GM12872 (cell line): Measurements from ENCODE around the gene MYL11.

Experiments used
- CTCF ChIP-seq: IDR thresholded peaks from 3 replicates; pipeline ENCODE4 v1.5.1; 2011; ENCODE audit warnings: low read depth, mild to moderate bottlenecking, low read length, moderate library complexity; ENCODE audit not compliant: insufficient read depth

MYL11 gene, protein sequence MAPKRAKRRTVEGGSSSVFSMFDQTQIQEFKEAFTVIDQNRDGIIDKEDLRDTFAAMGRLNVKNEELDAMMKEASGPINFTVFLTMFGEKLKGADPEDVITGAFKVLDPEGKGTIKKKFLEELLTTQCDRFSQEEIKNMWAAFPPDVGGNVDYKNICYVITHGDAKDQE

GRCh38 chr16:30374538-30374937 lies at the start of gene MYL11:
TSS of gene MYL11 (plus strand) at chr16:30374802. CDS start at chr16:30374858, 56 bp downstream.
- no peak for TF ChIP-seq CTCF

GRCh38 chr16:30335598-30336474 lies 38.8 kb upstream of the MYL11 start:
- TF ChIP-seq CTCF = no peak

- no peak for TF ChIP-seq CTCF
Observed at GRCh38 chr16:30340621-30341020, 34.0 kb upstream of the MYL11 start.

- TF ChIP-seq CTCF = no peak
Observed at GRCh38 chr16:30342751-30343490, 31.7 kb upstream of the MYL11 start.

DNA sequence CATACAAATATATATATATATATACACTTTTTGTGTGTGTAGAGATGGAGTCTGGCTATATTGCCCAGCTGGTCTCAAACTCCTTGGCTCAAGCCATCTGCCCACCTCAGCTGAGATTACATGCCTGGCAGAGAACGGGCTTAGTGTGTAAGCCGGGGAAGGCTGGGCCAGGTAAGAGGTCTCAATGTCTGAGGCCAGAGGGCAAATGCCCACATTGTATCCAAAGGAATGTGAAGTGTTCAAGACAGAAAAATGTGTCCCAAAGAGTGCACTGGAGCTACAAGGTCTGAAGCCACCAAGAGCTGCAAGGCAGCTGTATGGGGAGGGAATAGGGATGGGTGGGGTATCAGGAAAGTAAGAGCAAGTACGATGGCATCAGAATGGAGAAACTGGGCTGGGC lies 28.3 kb upstream of the MYL11 start:
- TF ChIP-seq CTCF = no peak

DNA sequence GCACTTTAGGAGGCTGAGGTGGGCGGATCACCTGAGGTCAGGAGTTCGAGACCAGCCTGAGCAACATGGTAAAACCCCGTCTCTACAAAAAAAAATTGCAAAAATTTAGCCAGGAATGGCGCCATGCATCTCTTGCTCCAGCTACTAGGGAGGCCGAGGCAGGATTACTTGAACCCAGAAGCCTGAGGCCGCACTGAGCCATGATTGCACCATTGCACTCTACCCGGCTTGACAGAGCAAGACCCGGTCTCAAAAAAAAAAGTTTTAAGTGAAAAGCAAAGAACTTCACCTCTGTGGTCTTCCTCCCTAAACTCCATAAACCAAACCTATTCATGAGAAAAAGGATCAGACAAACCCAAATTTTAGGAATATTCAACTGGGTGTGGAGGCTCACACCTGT lies 26.5 kb upstream of the MYL11 start:
- TF ChIP-seq CTCF = no peak

DNA sequence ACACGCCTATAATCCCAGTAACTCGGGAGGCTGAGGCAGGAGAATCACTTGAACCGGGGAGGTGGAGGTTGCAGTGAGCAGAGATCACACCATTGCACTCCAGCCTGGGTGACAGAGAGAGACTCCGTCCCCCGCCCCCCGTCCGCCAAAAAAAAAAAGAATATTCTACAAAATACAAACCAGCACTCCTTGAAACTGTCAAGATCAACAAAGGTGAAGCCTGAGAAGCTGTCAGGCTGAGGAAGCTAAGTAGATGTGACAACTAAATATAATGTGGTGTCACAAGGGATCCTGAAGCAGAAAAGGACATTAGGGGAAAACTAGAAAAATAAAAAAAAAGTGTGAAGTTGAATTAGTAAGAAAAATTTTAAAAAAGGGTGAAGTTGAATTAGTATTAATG lies 25.7 kb upstream of the MYL11 start:
- no peak for TF ChIP-seq CTCF
